ENCODE measurements around the gene DIP2A.

DIP2A gene

GRCh38 chr21:46552274-46552673, 93.6 kb downstream of the DIP2A start:
- ATAC-seq (ENCODE audit: low read depth) (no peak), DNase-seq (ENCODE audit: low spot score) (no peak)
- peaks cover 46% of the 10 kb centered on the region for H3K36me3 ChIP-seq (ENCODE audit: low read depth)

DNA sequence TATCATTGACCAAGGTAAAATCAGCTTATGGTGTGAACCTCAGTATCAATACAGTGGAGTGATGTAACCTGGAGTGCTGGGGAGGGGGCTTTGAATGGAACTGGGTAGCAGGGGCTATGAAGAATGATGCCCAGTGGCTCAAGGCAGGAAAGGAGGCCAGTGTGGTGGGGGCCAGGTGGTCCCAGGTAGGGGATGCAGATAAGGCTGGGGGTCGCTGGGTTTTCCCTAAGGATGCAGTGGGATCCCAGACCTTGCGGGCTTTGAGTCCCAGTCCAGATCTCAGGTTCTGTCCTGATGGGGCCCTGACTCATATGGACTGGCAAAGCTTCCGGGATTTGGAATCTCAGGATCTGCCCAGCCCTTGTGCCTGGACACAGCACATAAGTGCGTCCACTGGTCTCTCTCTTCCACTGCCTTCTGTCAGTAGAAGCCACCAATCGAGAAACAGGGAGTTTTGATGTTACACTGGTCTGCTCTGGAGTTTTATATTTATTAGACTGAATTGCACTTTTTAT, 94.2 kb downstream of the DIP2A start:
- H3K4me1 ChIP-seq (ENCODE audit: insufficient read depth, poor library complexity, severe bottlenecking), result no peaks in the 10 kb centered on the region
- H3K4me3 ChIP-seq (ENCODE audit: severe bottlenecking), result no peak overlapping the region
- peaks cover 49% of the 10 kb centered on the region for H3K36me3 ChIP-seq (ENCODE audit: low read depth)
- H3K27ac ChIP-seq (ENCODE audit: poor library complexity, severe bottlenecking), result no peak overlapping the region
- H3K9me3 ChIP-seq (ENCODE audit: severe bottlenecking), result no peaks in the 10 kb centered on the region
- DNase-seq (ENCODE audit: low spot score) (no peak), ATAC-seq (ENCODE audit: low read depth) (no peak)
- no peaks in the 10 kb centered on the region for H3K27me3 ChIP-seq (ENCODE audit: insufficient read depth, poor library complexity, severe bottlenecking)
- TF ChIP-seq, protein P1, sequence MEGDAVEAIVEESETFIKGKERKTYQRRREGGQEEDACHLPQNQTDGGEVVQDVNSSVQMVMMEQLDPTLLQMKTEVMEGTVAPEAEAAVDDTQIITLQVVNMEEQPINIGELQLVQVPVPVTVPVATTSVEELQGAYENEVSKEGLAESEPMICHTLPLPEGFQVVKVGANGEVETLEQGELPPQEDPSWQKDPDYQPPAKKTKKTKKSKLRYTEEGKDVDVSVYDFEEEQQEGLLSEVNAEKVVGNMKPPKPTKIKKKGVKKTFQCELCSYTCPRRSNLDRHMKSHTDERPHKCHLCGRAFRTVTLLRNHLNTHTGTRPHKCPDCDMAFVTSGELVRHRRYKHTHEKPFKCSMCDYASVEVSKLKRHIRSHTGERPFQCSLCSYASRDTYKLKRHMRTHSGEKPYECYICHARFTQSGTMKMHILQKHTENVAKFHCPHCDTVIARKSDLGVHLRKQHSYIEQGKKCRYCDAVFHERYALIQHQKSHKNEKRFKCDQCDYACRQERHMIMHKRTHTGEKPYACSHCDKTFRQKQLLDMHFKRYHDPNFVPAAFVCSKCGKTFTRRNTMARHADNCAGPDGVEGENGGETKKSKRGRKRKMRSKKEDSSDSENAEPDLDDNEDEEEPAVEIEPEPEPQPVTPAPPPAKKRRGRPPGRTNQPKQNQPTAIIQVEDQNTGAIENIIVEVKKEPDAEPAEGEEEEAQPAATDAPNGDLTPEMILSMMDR (IDR thresholded peaks at IDR 0.05; ENCODE audit: poor library complexity, severe bottlenecking), result no peak

More at GRCh38 chr21:46552274-46552673, 93.6 kb downstream of the DIP2A start:
- no peaks in the 10 kb centered on the region for H3K9me3 ChIP-seq (ENCODE audit: severe bottlenecking)
- no peak overlapping the region for H3K4me3 ChIP-seq (ENCODE audit: severe bottlenecking)
- H3K27me3 ChIP-seq (ENCODE audit: insufficient read depth, poor library complexity, severe bottlenecking), result no peaks in the 10 kb centered on the region
- no peak overlapping the region for H3K27ac ChIP-seq (ENCODE audit: poor library complexity, severe bottlenecking)
- no peaks in the 10 kb centered on the region for H3K4me1 ChIP-seq (ENCODE audit: insufficient read depth, poor library complexity, severe bottlenecking)
- TF ChIP-seq, protein P1 (IDR thresholded peaks at IDR 0.05; ENCODE audit: poor library complexity, severe bottlenecking), result no peak

- TF ChIP-seq, protein P1 (IDR thresholded peaks at IDR 0.05; ENCODE audit: poor library complexity, severe bottlenecking), result no peak
Observed at GRCh38 chr21:46553993-46554392, 95.3 kb downstream of the DIP2A start.

DNA sequence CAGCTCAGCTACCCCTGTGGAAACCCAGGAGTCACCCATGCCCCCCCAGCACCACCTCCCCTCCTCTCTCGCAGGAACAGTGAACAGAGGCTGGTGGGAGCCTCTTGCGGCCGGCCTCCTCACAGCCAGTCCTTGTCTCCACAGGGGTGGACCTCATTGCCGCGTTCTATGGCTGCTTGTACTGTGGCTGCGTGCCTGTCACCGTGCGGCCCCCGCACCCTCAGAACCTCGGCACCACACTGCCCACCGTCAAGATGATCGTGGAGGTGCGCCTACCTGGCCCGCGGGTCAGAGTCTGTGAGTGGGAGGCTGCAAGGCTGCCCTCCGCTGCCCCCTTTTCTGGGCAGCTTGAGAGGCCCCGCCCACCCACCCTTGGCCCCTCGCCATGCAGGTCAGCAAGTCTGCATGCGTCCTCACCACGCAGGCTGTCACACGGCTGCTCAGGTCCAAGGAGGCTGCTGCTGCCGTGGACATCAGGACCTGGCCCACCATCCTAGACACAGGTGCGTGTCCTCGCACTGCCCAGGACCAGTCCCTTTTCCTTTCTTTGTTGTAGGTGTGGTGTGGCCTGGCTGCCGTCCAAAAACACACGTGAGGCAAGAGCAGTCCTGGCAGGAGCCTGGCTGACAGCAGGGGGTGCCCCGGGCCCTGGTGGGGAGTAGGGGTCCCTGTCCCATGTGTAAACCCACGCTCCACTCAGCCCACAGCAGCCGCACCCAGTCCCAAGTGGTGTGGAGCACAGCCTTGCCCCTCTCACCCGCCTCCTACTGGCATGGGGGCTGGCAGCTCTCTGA, 95.9 kb downstream of the DIP2A start:
- DNase-seq (ENCODE audit: low spot score), result no peak
- Histone ChIP-seq H3K4me3 (ENCODE audit: severe bottlenecking) (no peak overlapping the region), H3K27me3 (ENCODE audit: insufficient read depth, poor library complexity, severe bottlenecking) (no peaks in the 10 kb centered on the region), H3K4me1 (ENCODE audit: insufficient read depth, poor library complexity, severe bottlenecking) (no peaks in the 10 kb centered on the region), H3K27ac (ENCODE audit: poor library complexity, severe bottlenecking) (no peak overlapping the region), H3K9me3 (ENCODE audit: severe bottlenecking) (no peaks in the 10 kb centered on the region), H3K36me3 (ENCODE audit: low read depth) (peaks cover 58% of the 10 kb centered on the region)
- TF ChIP-seq, protein P1 (IDR thresholded peaks at IDR 0.05; ENCODE audit: poor library complexity, severe bottlenecking), result no peak
- ATAC-seq (ENCODE audit: low read depth), result no peak

More at GRCh38 chr21:46553993-46554392, 95.3 kb downstream of the DIP2A start:
- H3K4me1 ChIP-seq (ENCODE audit: insufficient read depth, poor library complexity, severe bottlenecking), result no peaks in the 10 kb centered on the region
- H3K4me3 ChIP-seq (ENCODE audit: severe bottlenecking), result no peak overlapping the region
- DNase-seq (ENCODE audit: low spot score) (no peak), ATAC-seq (ENCODE audit: low read depth) (no peak)
- no peaks in the 10 kb centered on the region for H3K27me3 ChIP-seq (ENCODE audit: insufficient read depth, poor library complexity, severe bottlenecking)
- H3K27ac ChIP-seq (ENCODE audit: poor library complexity, severe bottlenecking), result no peak overlapping the region
- peaks cover 54% of the 10 kb centered on the region for H3K36me3 ChIP-seq (ENCODE audit: low read depth)
- H3K9me3 ChIP-seq (ENCODE audit: severe bottlenecking), result no peaks in the 10 kb centered on the region

DNA sequence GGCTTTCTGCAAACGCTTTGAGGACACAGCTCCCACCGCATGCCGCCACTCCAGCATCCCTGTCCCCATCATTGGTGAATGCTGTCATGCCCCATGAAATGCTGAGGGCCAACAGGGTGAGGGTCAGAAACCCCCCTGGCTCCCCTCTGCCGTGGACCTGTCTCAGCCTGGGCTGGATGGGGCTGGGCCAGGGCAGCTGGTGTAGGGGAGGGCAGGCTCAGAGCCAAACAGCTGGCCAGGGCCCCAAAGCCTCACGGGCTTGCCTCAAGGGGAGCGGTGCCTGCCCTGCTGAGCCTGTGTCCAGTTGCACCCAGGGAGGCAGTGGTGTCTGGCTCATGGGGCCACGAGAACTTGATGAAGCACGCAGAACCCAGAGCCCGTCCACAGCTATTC, 96.5 kb downstream of the DIP2A start:
- Histone ChIP-seq H3K4me1 (ENCODE audit: insufficient read depth, poor library complexity, severe bottlenecking) (no peaks in the 10 kb centered on the region), H3K27ac (ENCODE audit: poor library complexity, severe bottlenecking) (no peak overlapping the region), H3K27me3 (ENCODE audit: insufficient read depth, poor library complexity, severe bottlenecking) (no peaks in the 10 kb centered on the region), H3K9me3 (ENCODE audit: severe bottlenecking) (no peaks in the 10 kb centered on the region), H3K36me3 (ENCODE audit: low read depth) (peaks cover 56% of the 10 kb centered on the region), H3K4me3 (ENCODE audit: severe bottlenecking) (no peak overlapping the region)
- ATAC-seq (ENCODE audit: low read depth), result no peak
- DNase-seq (ENCODE audit: low spot score), result no peak
- TF ChIP-seq, protein P1 (IDR thresholded peaks at IDR 0.05; ENCODE audit: poor library complexity, severe bottlenecking), result no peak

Data from RWPE2 (cell line).